H1 (cell line): ENCODE results near the gene ZSCAN25. TPM values are rescaled to one million over a fixed set of nuclear protein-coding genes. Genes with fewer than 3 reads are reported as not detected.

Source experiments
- CEBPB ChIP-seq: IDR thresholded peaks from 2 replicates; pipeline ENCODE4 v1.6.1; 2012; ENCODE audit warnings: low read depth, low read length
- CREB1 ChIP-seq: IDR thresholded peaks from 2 replicates; pipeline ENCODE4 v1.6.1; 2012; ENCODE audit warnings: inconsistent platforms
- NRF1 ChIP-seq: IDR thresholded peaks from 2 replicates; pipeline ENCODE4 v1.6.1; 2011; ENCODE audit warnings: mild to moderate bottlenecking, low read depth, low read length, improper control_type of control experiment
- PHF8 ChIP-seq: fragments of 200-600 bp; sonication (generic); conservative IDR thresholded peaks from 2 replicates; pipeline ENCODE4 v1.7.1; 2012; ENCODE audit warnings: low read depth, mild to moderate bottlenecking, inconsistent platforms, low read length, moderate library complexity
- SP1 ChIP-seq: IDR thresholded peaks from 2 replicates; pipeline ENCODE4 v1.6.1; 2011; ENCODE audit warnings: low read depth, low read length
- SP2 ChIP-seq: IDR thresholded peaks from 2 replicates; pipeline ENCODE4 v1.6.1; 2012; ENCODE audit warnings: mild to moderate bottlenecking, low read length, inconsistent platforms
- TBP ChIP-seq: IDR thresholded peaks from 2 replicates; pipeline ENCODE4 v1.6.1; 2011; ENCODE audit warnings: low read depth, low read length, improper control_type of control experiment
- polyA plus RNA-seq, 7 experiments: library from polyadenylated mRNA; depleted of rRNA in 3 of 7; stranded (reverse) in 5 of 7; unstranded in 2 of 7; fragments of >200 nt in 5 of 7; fragments of 200-250 nt in 2 of 7; gene quantifications; 1 replicate in 5 of 7; 2 replicates in 1 of 7; 4 replicates in 1 of 7; pipeline versions ENCODE4 v1.2.1 to v1.2.3, GENCODE V29; 2011 to 2013; ENCODE audit warnings: missing spikeins in 2 of 7, mixed read lengths in 2 of 7
- total RNA-seq: library from RNA; stranded (reverse); fragmentation: NEBNext Ultra II Directional; extraction: Animal tissue kit (Norgen Biotek cat#: 25700); gene quantifications from 2 replicates; pipeline ENCODE4 v1.2.1, GENCODE V29; 2021
- TF ChIP-seq, protein P1 (sequence below), 3 experiments: IDR thresholded peaks; 1 replicate in 2 of 3; 2 replicates in 1 of 3; pipeline versions ENCODE4 v1.5.1 to v1.6.1; 2011; ENCODE audit warnings: low read length in 3 of 3, mild to moderate bottlenecking in 3 of 3, inconsistent platforms in 2 of 3, low read depth in 1 of 3, moderate library complexity in 1 of 3; ENCODE audit not compliant: insufficient read depth in 1 of 3; ENCODE audit errors: control extremely low read depth in 1 of 3

The ZSCAN25 gene
- total and polyA plus RNA-seq, 2 of the 8 experiments (the other 6 are each of a cell fraction or from before 2014, with no cell fraction given): 10.1 to 18.6 TPM

DNA sequence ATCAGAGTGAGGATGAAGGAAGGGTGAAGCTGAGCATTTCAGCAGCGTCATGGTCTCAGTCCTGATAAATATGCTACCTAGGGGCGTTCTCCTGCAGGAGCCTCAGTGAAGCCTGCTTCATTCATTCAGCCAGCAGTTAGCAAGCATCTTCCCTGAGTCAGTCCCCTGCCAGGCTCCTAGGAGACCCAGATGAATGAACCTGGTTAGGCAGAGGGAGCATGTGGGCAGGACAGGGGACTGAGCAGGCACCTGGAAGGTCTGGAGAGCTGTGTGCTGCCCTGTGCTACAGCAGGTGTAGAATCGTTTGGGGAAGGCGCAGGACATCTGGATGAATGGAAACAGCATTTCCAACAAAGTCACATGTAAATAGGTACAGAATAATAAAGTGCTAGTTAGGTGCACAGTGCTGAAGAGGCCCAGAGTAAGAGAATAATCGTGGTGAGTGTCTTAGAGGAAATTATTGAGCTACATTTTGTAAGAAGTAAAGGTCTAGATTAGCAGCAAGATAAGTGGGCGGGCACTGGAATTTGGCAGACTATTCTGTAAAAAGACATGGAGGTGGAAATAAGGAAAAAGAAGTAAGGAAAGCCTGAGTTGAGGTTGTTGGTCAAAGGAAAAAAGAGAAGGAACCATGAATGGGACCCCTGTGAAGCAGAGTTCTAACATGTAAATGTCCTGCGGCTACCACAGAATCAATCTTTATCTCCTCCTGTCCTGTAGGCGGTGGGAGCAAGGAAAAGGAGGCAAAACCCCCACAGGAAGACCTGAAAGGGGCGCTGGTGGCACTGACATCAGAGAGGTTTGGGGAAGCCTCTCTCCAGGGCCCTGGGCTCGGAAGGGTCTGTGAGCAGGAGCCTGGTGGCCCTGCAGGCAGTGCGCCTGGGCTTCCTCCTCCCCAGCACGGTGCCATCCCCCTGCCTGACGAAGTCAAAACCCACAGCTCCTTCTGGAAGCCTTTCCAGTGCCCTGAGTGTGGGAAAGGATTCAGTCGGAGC, 12.0 kb downstream of the ZSCAN25 start (continued):
- TF ChIP-seq, protein P1, sequence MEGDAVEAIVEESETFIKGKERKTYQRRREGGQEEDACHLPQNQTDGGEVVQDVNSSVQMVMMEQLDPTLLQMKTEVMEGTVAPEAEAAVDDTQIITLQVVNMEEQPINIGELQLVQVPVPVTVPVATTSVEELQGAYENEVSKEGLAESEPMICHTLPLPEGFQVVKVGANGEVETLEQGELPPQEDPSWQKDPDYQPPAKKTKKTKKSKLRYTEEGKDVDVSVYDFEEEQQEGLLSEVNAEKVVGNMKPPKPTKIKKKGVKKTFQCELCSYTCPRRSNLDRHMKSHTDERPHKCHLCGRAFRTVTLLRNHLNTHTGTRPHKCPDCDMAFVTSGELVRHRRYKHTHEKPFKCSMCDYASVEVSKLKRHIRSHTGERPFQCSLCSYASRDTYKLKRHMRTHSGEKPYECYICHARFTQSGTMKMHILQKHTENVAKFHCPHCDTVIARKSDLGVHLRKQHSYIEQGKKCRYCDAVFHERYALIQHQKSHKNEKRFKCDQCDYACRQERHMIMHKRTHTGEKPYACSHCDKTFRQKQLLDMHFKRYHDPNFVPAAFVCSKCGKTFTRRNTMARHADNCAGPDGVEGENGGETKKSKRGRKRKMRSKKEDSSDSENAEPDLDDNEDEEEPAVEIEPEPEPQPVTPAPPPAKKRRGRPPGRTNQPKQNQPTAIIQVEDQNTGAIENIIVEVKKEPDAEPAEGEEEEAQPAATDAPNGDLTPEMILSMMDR (IDR thresholded peaks at IDR 0.05; ENCODE audit: control extremely low read depth in 1 of 3, insufficient read depth in 1 of 3, low read depth in 1 of 3, low read length in 3 of 3): peak; percentile 6 to 45 (median 35)
- TF ChIP-seq TBP: 0 out of 2 replicates have a peak, but pooled peaks have one; percentile 38
- TF ChIP-seq SP1: no peak
- no peak for TF ChIP-seq NRF1
- no peak for TF ChIP-seq SP2
- TF ChIP-seq CREB1: no peak
- TF ChIP-seq CEBPB: no peak
- TF ChIP-seq PHF8: no peak
